ENCODE data around the gene LAMB1. TPM values are rescaled to one million over a fixed set of nuclear protein-coding genes. Genes with fewer than 3 reads are reported as not detected.

The LAMB1 gene
- total RNA-seq (2021) (77.8 to 101 TPM (median 78.4 TPM) in 3 replicates), Bru-seq, nascent RNA (percentile 70 among the genes with signal in this experiment)
- long read RNA-seq, experiment 1, full-length matches to known transcripts: 113 of 254 reads
- long read RNA-seq, experiment 1, partial matches to known transcripts: 111 of 254 reads
- long read RNA-seq, experiment 1, other reads (novel, unspliced or antisense): 30 of 254 reads
- long read RNA-seq, experiment 2, full-length matches to known transcripts: 20 of 87 reads
- long read RNA-seq, experiment 2, partial matches to known transcripts: 53 of 87 reads
- long read RNA-seq, experiment 2, other reads (novel, unspliced or antisense): 14 of 87 reads
- long read RNA-seq, experiment 3, partial matches to known transcripts: 2 of 5 reads
- long read RNA-seq, experiment 3, other reads (novel, unspliced or antisense): 3 of 5 reads

DNA sequence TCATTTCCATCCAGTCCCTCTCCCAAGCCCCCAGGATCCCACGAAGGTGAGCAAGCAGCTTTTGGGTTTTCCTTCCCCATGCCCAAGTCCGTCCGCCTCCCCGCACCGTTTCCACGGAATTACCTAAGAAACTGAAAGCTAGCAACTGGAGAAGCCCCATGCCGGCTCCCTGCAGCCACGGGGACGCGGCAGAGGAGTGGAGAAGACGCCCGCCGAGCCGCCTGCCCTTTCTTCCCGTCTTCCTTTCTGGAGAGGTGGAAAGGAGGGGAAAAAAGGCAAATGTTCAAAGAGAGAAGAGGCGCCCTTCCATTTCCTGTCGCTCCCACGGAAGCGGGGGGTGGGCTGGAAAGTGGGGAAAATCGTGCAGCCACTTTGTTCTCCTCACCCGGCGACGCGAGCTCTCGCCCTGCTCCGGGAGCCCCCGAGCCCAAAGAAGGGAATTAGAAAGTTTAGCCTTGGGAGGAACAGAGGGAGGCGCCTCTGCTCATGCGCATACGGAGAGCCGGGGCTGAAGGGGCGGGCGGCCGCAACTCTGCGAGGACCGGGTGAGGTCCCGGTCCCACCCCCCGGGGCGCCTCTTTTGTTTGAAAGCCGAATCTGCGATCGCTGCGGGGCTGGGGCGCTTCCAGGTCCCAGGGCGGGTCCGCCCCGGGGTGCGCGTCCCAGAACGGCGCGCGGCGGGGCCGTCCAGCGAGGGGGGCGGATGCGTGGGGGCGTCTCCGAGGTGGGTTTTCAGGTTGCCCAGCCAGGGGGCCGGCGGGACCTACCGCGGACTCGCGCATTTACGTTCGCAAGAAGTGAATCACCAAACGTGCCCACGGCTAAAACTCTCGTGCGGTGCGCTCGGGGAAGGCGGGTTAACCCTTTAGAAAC, at the start of gene LAMB1:
LAMB1 (minus strand) TSS at position 436 of the 873 bp plus-strand sequence; CDS start at position 160, 276 bp downstream.
- ChIA-PET CTCF (interaction anchor here (0.6 to 5.8 kb wide), 7 partner anchors 9 to 143 kb away, joined by 4 to 37 read pairs (median 6); no protein-coding TSS in a partner anchor), POLR2A (interaction anchor here (0.7 kb wide), 1 partner anchor 14 kb away, joined by 3 read pairs; no protein-coding TSS in a partner anchor)
- TF ChIP-seq CREM (CRISPR knock-in tag; IDR thresholded peaks at IDR 0.05) (0 out of 2 replicates have a peak, but pooled peaks have one; percentile 28), ZNF423 (CRISPR knock-in tag; IDR thresholded peaks at IDR 0.05) (peak; percentile 90)
- TF ChIP-seq, protein P1, sequence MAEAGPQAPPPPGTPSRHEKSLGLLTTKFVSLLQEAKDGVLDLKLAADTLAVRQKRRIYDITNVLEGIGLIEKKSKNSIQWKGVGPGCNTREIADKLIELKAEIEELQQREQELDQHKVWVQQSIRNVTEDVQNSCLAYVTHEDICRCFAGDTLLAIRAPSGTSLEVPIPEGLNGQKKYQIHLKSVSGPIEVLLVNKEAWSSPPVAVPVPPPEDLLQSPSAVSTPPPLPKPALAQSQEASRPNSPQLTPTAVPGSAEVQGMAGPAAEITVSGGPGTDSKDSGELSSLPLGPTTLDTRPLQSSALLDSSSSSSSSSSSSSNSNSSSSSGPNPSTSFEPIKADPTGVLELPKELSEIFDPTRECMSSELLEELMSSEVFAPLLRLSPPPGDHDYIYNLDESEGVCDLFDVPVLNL (CRISPR knock-in tag; IDR thresholded peaks at IDR 0.05; ENCODE audit: borderline replicate concordance, low read depth): no peak
- Mint-ChIP-seq H3K4me1 (peaks cover 30% of the 10 kb centered on the region), H3K36me3 (peaks cover 2% of the 10 kb centered on the region), H3K9me3 (no peaks in the 10 kb centered on the region), H3K27me3 (ENCODE audit: low read depth) (peaks cover 69% of the 10 kb centered on the region), H3K4me3 (peak within 1 kb of the TSS; percentile 90), H3K27ac (no peak within 1 kb of the TSS)
- ATAC-seq (peak; percentile 61), DNase-seq (ENCODE audit: low spot score) (peak; percentile 80)

DNA sequence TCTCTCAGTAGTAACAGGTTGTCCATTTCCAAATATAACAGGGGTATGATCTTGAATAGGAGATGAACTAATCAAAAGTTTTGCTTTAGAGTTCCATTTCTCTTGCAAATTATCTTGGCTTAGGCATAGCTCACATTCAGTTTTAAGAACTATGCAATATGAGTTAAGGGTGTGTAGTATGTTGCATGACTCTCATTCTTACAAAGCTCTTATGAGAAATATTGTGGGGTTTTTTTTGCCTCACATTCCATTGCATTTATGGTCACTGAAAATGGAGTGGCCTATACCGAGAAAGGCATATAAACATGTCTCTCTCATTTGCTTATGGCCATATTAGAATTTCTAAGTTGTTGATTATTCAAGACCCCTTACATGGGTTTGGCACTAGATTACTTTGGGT, 48.5 kb upstream of the LAMB1 start:
- ChIA-PET POLR2A (no interaction called here), CTCF (no interaction called here)
- Mint-ChIP-seq H3K27ac (no peak overlapping the region), H3K36me3 (no peaks in the 10 kb centered on the region), H3K4me1 (no peaks in the 10 kb centered on the region), H3K9me3 (no peaks in the 10 kb centered on the region), H3K27me3 (ENCODE audit: low read depth) (no peaks in the 10 kb centered on the region), H3K4me3 (no peak overlapping the region)
- DNase-seq (ENCODE audit: low spot score) (no peak), ATAC-seq (no peak)
- TF ChIP-seq ETV6 (CRISPR knock-in tag; IDR thresholded peaks at IDR 0.05): no peak
- no peak for TF ChIP-seq SP1 (CRISPR knock-in tag; conservative IDR thresholded peaks at IDR 0.05)
- TF ChIP-seq EMX1 (CRISPR knock-in tag; IDR thresholded peaks at IDR 0.05): no peak
- TF ChIP-seq, protein P2, sequence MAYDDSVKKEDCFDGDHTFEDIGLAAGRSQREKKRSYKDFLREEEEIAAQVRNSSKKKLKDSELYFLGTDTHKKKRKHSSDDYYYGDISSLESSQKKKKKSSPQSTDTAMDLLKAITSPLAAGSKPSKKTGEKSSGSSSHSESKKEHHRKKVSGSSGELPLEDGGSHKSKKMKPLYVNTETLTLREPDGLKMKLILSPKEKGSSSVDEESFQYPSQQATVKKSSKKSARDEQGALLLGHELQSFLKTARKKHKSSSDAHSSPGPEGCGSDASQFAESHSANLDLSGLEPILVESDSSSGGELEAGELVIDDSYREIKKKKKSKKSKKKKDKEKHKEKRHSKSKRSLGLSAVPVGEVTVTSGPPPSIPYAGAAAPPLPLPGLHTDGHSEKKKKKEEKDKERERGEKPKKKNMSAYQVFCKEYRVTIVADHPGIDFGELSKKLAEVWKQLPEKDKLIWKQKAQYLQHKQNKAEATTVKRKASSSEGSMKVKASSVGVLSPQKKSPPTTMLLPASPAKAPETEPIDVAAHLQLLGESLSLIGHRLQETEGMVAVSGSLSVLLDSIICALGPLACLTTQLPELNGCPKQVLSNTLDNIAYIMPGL (CRISPR knock-in tag; IDR thresholded peaks at IDR 0.05): no peak
- no peak for TF ChIP-seq ELF4 (CRISPR knock-in tag; IDR thresholded peaks at IDR 0.05; ENCODE audit: low read depth)
- TF ChIP-seq, protein P3, sequence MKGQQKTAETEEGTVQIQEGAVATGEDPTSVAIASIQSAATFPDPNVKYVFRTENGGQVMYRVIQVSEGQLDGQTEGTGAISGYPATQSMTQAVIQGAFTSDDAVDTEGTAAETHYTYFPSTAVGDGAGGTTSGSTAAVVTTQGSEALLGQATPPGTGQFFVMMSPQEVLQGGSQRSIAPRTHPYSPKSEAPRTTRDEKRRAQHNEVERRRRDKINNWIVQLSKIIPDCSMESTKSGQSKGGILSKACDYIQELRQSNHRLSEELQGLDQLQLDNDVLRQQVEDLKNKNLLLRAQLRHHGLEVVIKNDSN (CRISPR knock-in tag; IDR thresholded peaks at IDR 0.05): no peak
- no peak for TF ChIP-seq ZNF317 (CRISPR knock-in tag; IDR thresholded peaks at IDR 0.05; ENCODE audit: borderline replicate concordance, low read depth)
- TF ChIP-seq, protein P4, sequence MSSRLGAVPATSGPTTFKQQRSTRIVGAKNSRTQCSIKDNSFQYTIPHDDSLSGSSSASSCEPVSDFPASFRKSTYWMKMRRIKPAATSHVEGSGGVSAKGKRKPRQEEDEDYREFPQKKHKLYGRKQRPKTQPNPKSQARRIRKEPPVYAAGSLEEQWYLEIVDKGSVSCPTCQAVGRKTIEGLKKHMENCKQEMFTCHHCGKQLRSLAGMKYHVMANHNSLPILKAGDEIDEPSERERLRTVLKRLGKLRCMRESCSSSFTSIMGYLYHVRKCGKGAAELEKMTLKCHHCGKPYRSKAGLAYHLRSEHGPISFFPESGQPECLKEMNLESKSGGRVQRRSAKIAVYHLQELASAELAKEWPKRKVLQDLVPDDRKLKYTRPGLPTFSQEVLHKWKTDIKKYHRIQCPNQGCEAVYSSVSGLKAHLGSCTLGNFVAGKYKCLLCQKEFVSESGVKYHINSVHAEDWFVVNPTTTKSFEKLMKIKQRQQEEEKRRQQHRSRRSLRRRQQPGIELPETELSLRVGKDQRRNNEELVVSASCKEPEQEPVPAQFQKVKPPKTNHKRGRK (CRISPR knock-in tag; IDR thresholded peaks at IDR 0.05; ENCODE audit: borderline replicate concordance): no peak
- TF ChIP-seq ZNF396 (CRISPR knock-in tag; IDR thresholded peaks at IDR 0.05; ENCODE audit: borderline replicate concordance): no peak
- TF ChIP-seq, protein P5, sequence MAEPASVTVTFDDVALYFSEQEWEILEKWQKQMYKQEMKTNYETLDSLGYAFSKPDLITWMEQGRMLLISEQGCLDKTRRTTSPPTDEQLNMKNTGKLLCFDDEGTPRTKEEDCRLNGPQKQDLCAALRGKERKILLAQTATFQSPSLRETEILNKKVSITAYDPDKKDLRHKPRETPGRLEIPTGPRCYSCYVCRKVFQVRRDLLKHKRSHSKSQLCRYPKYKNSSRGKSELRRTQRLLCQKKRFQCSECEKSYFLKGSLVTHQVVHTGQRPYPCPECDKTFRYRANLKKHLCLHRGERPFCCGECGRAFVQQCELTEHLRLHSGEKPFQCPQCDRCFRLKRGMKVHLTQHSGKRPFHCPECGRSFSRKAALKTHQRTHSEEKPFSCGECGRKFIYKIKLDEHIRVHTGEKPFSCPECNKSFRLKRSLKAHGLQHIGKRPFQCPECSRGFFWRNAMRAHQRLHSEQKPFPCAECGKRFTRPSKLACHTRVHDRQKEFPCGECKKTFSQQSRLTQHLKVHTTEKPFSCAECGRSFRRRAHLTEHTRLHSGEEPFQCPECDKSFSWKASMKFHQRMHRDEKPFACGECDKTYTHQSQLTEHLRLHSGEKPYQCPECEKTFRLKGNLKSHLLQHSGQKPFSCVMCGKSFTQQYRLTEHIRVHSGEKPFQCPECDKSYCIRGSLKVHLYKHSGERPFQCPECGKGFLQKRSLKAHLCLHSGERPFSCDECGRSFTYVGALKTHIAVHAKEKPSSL (CRISPR knock-in tag; conservative IDR thresholded peaks at IDR 0.05): no peak
- no peak for TF ChIP-seq HMGA2 (CRISPR knock-in tag; IDR thresholded peaks at IDR 0.05)
- no peak for TF ChIP-seq KAT7 (CRISPR knock-in tag; IDR thresholded peaks at IDR 0.05; ENCODE audit: borderline replicate concordance)
- TF ChIP-seq, protein P6, sequence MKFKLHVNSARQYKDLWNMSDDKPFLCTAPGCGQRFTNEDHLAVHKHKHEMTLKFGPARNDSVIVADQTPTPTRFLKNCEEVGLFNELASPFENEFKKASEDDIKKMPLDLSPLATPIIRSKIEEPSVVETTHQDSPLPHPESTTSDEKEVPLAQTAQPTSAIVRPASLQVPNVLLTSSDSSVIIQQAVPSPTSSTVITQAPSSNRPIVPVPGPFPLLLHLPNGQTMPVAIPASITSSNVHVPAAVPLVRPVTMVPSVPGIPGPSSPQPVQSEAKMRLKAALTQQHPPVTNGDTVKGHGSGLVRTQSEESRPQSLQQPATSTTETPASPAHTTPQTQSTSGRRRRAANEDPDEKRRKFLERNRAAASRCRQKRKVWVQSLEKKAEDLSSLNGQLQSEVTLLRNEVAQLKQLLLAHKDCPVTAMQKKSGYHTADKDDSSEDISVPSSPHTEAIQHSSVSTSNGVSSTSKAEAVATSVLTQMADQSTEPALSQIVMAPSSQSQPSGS (CRISPR knock-in tag; IDR thresholded peaks at IDR 0.05; ENCODE audit: borderline replicate concordance, low read depth): no peak
